Measurements from ENCODE around the gene IRGC.

The IRGC gene

DNA sequence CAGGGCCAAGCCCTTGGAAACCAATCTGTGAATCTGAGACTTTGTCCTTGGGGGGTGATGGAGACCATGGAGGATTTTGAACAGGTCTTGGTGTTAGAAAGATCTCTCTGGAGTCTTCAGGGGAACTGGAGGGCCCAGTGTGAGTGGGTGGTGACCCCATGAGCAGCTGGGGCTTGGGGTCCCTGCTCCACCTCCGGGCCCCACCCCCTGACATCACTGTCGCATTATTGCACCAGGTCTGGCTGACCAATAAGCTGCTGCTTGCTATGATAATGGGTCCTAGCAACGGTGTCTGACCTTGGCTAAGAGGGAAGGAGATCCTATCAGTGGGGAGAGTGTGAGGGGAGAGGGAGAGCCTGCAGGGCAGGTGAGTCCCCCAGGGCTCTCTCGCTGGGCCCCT is at the start of gene IRGC:
IRGC (plus strand) TSS at position 301 of the 400 bp plus-strand sequence. CDS start 2,483 bp downstream, outside the sequence.
- CTCF ChIA-PET = no interaction called here
- no peak within 1 kb of the TSS for H3K27ac ChIP-seq
- TF ChIP-seq, protein P1, sequence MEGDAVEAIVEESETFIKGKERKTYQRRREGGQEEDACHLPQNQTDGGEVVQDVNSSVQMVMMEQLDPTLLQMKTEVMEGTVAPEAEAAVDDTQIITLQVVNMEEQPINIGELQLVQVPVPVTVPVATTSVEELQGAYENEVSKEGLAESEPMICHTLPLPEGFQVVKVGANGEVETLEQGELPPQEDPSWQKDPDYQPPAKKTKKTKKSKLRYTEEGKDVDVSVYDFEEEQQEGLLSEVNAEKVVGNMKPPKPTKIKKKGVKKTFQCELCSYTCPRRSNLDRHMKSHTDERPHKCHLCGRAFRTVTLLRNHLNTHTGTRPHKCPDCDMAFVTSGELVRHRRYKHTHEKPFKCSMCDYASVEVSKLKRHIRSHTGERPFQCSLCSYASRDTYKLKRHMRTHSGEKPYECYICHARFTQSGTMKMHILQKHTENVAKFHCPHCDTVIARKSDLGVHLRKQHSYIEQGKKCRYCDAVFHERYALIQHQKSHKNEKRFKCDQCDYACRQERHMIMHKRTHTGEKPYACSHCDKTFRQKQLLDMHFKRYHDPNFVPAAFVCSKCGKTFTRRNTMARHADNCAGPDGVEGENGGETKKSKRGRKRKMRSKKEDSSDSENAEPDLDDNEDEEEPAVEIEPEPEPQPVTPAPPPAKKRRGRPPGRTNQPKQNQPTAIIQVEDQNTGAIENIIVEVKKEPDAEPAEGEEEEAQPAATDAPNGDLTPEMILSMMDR (conservative IDR thresholded peaks at IDR 0.05; ENCODE audit: low read depth) = no peak
- no peak for DNase-seq (ENCODE audit: low spot score)
- POLR2A ChIA-PET (ENCODE audit: low non-redundant PET) = no interaction called here

- ChIA-PET POLR2A (ENCODE audit: low non-redundant PET) (no interaction called here), CTCF (no interaction called here)
- H3K27ac ChIP-seq = peak overlapping the region; percentile 92
- TF ChIP-seq, protein P1 (conservative IDR thresholded peaks at IDR 0.05; ENCODE audit: low read depth) = no peak
- no peak for DNase-seq (ENCODE audit: low spot score)
Measured at GRCh38 chr19:43667126-43667875, 48.6 kb upstream of the IRGC start.

- peak overlapping the region; percentile 92 for H3K27ac ChIP-seq
- peak; percentile 14 for DNase-seq (ENCODE audit: low spot score)
- POLR2A ChIA-PET (ENCODE audit: low non-redundant PET) = interaction anchor here (0.8 kb wide), 1 partner anchor 19 kb away, joined by 3 read pairs; no protein-coding TSS in a partner anchor
- CTCF ChIA-PET = interaction anchor here (0.7 kb wide), 1 partner anchor 77 kb away, joined by 4 read pairs; no protein-coding TSS in a partner anchor
- TF ChIP-seq, protein P1 (conservative IDR thresholded peaks at IDR 0.05; ENCODE audit: low read depth) = no peak
Measured at GRCh38 chr19:43667876-43668405, 47.9 kb upstream of the IRGC start.

DNA sequence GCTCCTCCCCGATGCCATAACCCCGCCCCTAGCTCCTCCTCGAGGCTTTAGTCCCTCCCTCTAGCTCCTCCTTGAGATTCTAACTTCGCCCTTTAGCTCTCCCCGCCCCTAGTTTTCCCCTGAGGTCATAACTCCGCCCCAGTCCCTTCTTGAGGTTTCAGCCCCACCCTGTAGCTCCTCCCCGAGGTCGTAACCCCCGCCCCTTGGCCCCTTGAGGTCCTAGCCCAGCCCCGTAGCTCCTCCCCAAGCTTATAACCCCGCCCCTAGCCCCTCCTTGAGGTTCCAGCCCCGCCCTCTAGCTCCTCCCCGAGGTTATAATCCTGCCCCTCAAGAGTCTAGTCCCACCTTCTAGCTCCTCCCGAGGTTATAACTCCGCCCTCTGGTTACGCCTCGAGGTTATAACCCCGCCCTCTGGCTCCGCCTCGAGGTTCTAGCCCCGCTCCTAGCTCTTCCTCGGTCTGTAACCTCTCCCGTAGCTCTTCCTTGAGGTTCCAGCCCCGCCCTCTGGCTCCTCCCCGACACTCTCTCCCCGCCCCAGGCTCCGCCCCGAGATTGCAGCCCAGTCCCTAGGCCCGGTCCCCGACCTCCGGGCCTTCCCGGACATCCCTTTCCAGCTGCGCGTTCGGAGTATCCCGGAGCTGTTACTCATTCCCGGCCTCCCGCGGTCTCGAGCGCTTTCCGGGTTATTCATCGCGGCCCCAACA is 47.3 kb upstream of the IRGC start:
- TF ChIP-seq, protein P1 (conservative IDR thresholded peaks at IDR 0.05; ENCODE audit: low read depth) = no peak
- POLR2A ChIA-PET (ENCODE audit: low non-redundant PET) = interaction anchor here (0.6 to 0.8 kb wide), 3 partner anchors 13 to 52 kb away, joined by 3 to 5 read pairs (median 4); no protein-coding TSS in a partner anchor
- DNase-seq (ENCODE audit: low spot score) = peak; percentile 99
- CTCF ChIA-PET = interaction anchor here (0.6 to 0.7 kb wide), 2 partner anchors 77 to 113 kb away, joined by 4 read pairs; no protein-coding TSS in a partner anchor
- H3K27ac ChIP-seq = peak overlapping the region; percentile 92

GRCh38 chr19:43672061-43672679 is 43.7 kb upstream of the IRGC start:
- H3K27ac ChIP-seq = peak overlapping the region; percentile 22; the same call in 1 of the 2 replicates
- TF ChIP-seq, protein P1 (conservative IDR thresholded peaks at IDR 0.05; ENCODE audit: low read depth) = no peak
- DNase-seq (ENCODE audit: low spot score) = no peak
- POLR2A ChIA-PET (ENCODE audit: low non-redundant PET) = no interaction called here
- CTCF ChIA-PET = no interaction called here

GRCh38 chr19:43673637-43674036 is 42.2 kb upstream of the IRGC start:
- ChIA-PET CTCF (interaction anchor here (0.5 to 0.6 kb wide), 2 partner anchors 51 to 119 kb away, joined by 3 to 4 read pairs; no protein-coding TSS in a partner anchor), POLR2A (ENCODE audit: low non-redundant PET) (no interaction called here)
- TF ChIP-seq, protein P1 (conservative IDR thresholded peaks at IDR 0.05; ENCODE audit: low read depth) = no peak
- no peak for DNase-seq (ENCODE audit: low spot score)
- no peak overlapping the region for H3K27ac ChIP-seq
